Activated T-helper 2 cell treated with anti-CD3 and anti-CD28 coated beads, Interferon-gamma antibody, Interleukin-2, Interleukin-4, amounts not matched to agents 10 μg/mL and 5 μg/mL and 100 μg/mL, durations not matched to agents 14 hours and 24 hours and 36 hours (primary cell): ENCODE results near the gene FDXR. TPM values are rescaled to one million over a fixed set of nuclear protein-coding genes. Genes with fewer than 3 reads are reported as not detected.
A peak's percentile ranks its signal among the peaks of the same experiment; 100 is the strongest.
"Not testable (repeated sequence)": the region's sequence is repeated elsewhere in the genome, so short reads cannot be mapped to it uniquely, and the experiment has no call there.

Source experiments
- DNase-seq: peaks from one replicate; pipeline ENCODE4 v3.0.0; 2021; ENCODE audit warnings: low spot score
- H3K27ac Mint-ChIP-seq: one replicate; pipeline ENCODE4 v1.8.0; 2021; ENCODE audit warnings: mixed read lengths
- H3K27me3 Mint-ChIP-seq: one replicate; pipeline ENCODE4 v1.8.0; 2021; ENCODE audit warnings: low read depth, mixed read lengths
- H3K36me3 Mint-ChIP-seq: one replicate; pipeline ENCODE4 v1.8.0; 2021; ENCODE audit warnings: low read depth, mixed read lengths
- H3K4me1 Mint-ChIP-seq: one replicate; pipeline ENCODE4 v1.8.0; 2021; ENCODE audit warnings: low read depth, mixed read lengths
- H3K4me3 Mint-ChIP-seq: one replicate; pipeline ENCODE4 v1.8.0; 2021; ENCODE audit warnings: low read depth, mild to moderate bottlenecking, moderate library complexity, mixed read lengths
- H3K9me3 Mint-ChIP-seq: one replicate; pipeline ENCODE4 v1.8.0; 2021; ENCODE audit warnings: mixed read lengths
- intact Hi-C: fragments of 100-400 bp; cut with micrococcal nuclease; formaldehyde crosslinking; loops from one replicate; pipeline ENCODE4 v1.15.1; 2023
- total RNA-seq: library from RNA; stranded (reverse); gene quantifications from 2 replicates; pipeline ENCODE4 v1.2.3, GENCODE V29; 2022

Gene FDXR
- total RNA-seq, 1 donor from 2014 or later, result 17.8 TPM

DNA sequence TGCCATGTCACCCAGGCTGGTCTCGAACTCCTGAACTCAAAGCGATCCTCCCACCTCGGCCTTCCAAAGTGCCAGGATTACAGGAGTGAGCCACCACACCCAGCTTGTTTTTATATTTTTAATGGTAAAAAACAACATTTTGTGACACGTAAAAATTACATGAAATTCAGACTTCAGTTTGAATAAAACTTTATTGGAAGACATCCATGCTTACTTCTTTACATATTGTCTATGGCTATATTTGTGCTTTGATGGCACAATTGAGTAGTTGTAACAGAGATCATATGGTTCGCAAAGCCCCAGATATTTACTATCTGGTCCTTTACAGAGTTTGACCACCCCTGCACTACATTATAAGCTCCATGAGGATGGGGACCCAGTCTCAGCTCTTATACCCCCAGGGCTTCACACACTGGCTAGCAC is 1.8 kb upstream of the FDXR start:
- Mint-ChIP-seq H3K4me3 (no peak overlapping the region), H3K27me3 (peaks cover 3% of the 10 kb centered on the region), H3K36me3 (peaks cover 4% of the 10 kb centered on the region), H3K9me3 (no peaks in the 10 kb centered on the region), H3K27ac (no peak overlapping the region), H3K4me1 (peaks cover 17% of the 10 kb centered on the region)
- DNase-seq, result no peak
- intact Hi-C loops, result loop anchor here (10.0 kb wide), 1 partner anchor 1640 kb away; a partner anchor contains a TSS

DNA sequence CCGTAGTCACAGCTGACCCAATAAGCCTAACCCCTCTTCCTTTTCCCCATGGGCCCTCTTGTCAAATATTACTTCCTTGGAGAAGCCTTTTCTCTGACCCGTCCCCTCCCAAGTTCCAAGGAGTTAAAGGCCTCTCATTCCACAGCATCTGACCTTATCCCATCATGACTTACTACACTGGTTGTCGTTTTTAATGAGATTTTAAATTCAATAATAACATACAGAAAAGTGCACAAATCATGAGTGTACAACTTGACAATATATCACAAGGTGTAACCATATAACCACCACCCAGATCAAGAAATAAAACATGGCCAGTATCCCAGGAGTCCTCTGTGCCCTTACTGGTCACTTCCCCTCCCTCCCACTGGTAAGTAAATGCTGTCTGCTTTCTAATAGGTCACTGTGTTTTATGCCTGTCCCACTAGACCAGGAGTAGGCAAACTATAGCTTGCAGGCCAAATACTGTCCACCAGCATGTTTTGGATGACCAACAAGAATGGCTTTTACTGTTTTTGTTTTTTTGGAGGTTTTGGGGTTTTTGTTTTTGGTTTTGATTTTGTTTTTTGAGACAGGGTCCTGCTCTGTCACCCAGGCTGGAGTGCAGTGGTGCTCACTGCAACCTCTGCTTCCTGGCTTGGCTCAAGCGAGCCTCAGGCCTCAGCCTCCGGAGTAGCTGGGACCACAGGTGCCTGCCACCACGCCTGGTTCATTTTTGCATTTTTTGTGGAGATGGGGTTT is 1.2 kb upstream of the FDXR start:
- H3K27ac Mint-ChIP-seq, result peak overlapping the region; percentile 73
- intact Hi-C loops, result loop anchor here (1.0 to 10.0 kb wide), 2 partner anchors 22 to 1639 kb away; a partner anchor contains a TSS
- H3K9me3 Mint-ChIP-seq, result no peaks in the 10 kb centered on the region
- peaks cover 17% of the 10 kb centered on the region for H3K4me1 Mint-ChIP-seq
- peak overlapping the region; percentile 85 for H3K4me3 Mint-ChIP-seq
- no peak for DNase-seq
- peaks cover 2% of the 10 kb centered on the region for H3K27me3 Mint-ChIP-seq
- H3K36me3 Mint-ChIP-seq, result peaks cover 4% of the 10 kb centered on the region

DNA sequence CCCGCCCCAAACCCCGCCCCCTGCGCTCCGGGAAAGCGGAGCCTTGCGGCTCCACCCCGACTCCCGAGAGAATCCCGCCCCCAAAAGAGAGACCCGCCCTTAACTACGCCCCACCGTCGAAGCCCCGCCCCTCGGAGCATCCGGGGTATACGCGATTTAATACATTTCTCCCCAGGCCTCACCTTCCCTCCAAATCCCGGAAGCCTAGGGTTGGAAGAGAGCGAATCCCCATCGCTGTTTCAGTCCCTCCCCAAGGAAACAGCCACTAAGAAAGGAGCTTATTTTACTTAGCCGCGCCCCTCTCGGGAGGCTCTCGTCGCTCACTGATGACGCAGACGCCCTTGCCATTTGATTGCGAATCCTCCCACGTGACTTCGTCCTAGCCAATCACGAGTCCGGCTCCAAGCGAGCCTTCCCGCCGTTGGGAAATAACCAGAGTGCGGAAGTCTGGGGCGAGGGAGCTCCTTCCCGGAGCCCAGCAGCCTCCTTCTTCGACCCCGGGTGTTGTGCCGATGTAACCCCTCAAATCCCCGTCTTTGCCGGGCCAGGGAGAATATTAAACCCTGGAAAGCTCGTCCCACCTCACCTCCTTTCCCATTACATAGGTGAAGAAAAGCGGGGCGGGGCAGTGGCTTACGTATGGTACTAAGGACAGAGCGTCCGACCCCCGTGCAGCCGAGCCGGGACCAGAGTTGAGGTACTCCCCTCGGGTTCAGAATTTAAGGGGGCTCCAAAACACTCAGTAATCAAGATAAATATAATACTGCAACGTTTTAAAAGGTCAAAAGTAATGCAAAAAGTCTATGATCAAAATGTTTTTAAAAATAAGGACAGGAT is 461 bp upstream of the FDXR start:
- H3K9me3 Mint-ChIP-seq, result no peaks in the 10 kb centered on the region

DNA sequence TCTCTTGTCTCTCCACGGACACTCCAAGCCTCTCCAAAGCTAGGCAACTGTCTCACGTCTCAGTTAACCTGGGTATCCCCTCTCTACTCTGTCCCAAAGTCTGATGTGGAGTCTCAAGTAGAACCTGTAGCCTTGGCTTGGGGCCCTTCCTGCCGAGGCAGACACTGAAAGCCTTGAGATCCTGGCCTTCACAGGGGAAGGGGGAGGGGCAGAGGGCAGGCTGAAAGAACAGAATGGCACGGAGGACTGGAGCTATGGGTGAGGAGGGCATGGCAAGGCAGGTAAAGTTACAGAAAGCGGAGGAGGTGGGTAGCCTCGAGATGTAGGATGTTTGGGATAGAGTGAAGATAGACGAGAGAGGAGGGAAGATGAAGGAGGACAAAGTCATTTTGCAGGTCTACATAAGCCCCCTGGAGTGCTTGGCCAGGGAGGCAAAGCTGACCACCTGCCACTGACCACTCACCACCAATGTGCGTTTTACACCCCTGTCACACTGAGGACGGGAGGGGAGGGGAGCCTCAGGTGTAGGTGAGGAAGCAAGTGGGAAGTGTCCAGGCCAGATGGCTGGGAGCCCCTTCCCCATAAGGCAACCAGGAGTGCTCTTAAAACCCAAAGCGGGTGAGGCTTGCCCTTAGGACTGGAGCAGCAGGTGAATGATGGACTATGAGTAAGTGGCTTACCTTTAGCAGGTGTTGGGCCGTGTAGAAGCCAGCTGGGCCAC is 1.3 kb downstream of the FDXR start:
- Mint-ChIP-seq H3K27ac (no peak overlapping the region), H3K36me3 (peaks cover 4% of the 10 kb centered on the region), H3K4me1 (peaks cover 17% of the 10 kb centered on the region), H3K27me3 (no peaks in the 10 kb centered on the region), H3K4me3 (peak overlapping the region; percentile 85), H3K9me3 (no peaks in the 10 kb centered on the region)
- intact Hi-C loops, result loop anchor here (10.0 kb wide), 1 partner anchor 1637 kb away; a partner anchor contains a TSS
- no peak for DNase-seq

More for the DNA sequence above, 461 bp upstream of the FDXR start:
- H3K27ac Mint-ChIP-seq, result peak overlapping the region; percentile 73
- peaks cover 4% of the 10 kb centered on the region for H3K36me3 Mint-ChIP-seq
- peaks cover 17% of the 10 kb centered on the region for H3K4me1 Mint-ChIP-seq
- peaks cover 2% of the 10 kb centered on the region for H3K27me3 Mint-ChIP-seq
- peak; percentile 97 for DNase-seq
- intact Hi-C loops, result loop anchor here (1.0 to 10.0 kb wide), 2 partner anchors 21 to 1638 kb away; a partner anchor contains a TSS
- H3K4me3 Mint-ChIP-seq, result peak overlapping the region; percentile 85

DNA sequence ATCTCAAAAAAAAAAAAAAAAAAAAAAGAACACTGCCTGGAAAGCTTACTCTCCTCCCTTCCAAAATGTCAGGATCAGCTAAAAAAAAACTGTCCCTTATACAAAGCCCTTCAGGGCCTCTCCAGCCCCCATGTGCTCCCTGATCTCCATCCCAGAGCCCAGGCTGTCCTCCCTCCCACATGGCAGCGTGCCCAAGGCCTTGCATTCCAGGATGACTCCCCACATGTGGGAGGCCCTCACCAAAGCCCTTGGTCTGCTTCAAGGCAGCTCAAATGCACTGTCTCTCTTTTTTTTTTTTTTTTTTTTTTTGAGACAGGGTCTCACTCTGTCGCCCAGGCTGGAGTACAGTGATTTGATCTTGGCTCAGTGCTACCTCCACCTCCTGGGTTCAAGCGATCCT is 2.3 kb downstream of the FDXR start:
- intact Hi-C loops, result loop anchor here (10.0 kb wide), 1 partner anchor 1636 kb away; a partner anchor contains a TSS
- Mint-ChIP-seq H3K9me3 (no peaks in the 10 kb centered on the region), H3K27me3 (no peaks in the 10 kb centered on the region), H3K27ac (no peak overlapping the region), H3K36me3 (peaks cover 4% of the 10 kb centered on the region), H3K4me1 (peaks cover 17% of the 10 kb centered on the region), H3K4me3 (no peak overlapping the region)
- no peak for DNase-seq

DNA sequence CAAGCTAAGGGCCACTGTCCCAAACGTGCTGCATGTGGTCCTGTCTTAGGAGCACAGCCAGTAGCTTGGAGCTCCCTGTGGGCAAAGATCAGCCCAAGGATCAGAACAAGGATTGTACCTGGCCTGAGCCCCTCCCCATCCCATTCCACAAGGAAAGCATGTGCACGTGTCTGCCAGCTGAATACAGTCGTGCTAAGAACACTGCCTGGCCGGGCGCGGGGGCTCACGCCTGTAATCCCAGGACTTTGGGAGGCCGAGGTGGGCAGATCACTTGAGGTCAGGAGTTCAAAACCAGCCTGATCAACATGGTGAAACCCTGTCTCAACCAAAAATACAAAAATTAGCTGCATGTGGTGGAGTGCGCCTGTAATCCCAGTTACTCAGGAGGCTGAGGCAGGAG is 2.8 kb downstream of the FDXR start:
- intact Hi-C loops, result loop anchor here (10.0 kb wide), 1 partner anchor 1635 kb away; a partner anchor contains a TSS
- not testable (repeated sequence) for H3K9me3 Mint-ChIP-seq
- peaks cover 17% of the 10 kb centered on the region for H3K4me1 Mint-ChIP-seq

DNA sequence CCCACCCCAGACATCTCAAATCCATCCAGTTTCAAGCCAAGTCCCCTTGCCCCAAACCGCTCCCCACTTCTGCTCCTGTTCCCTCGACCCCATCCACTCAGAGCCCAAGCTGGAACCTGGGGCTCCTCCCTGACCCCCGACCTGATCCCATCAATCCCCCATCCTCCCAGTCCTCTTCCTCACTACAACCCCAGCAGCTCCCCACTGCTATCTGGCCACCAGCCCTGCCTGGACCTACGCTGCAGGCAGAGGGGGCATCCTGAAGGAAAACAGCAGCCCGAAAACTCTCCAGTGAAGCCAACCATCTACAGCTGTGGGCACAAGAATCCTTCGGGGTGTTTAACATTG is 3.9 kb downstream of the FDXR start:
- Mint-ChIP-seq H3K27ac (no peak overlapping the region), H3K27me3 (no peaks in the 10 kb centered on the region), H3K36me3 (peaks cover 12% of the 10 kb centered on the region), H3K4me3 (no peak overlapping the region), H3K9me3 (no peaks in the 10 kb centered on the region), H3K4me1 (peaks cover 14% of the 10 kb centered on the region)
- intact Hi-C loops, result no loop called here
- no peak for DNase-seq

More for the DNA sequence above, 2.8 kb downstream of the FDXR start:
- not testable (repeated sequence) for H3K27me3 Mint-ChIP-seq, H3K36me3 Mint-ChIP-seq, H3K4me3 Mint-ChIP-seq, H3K27ac Mint-ChIP-seq, DNase-seq

DNA sequence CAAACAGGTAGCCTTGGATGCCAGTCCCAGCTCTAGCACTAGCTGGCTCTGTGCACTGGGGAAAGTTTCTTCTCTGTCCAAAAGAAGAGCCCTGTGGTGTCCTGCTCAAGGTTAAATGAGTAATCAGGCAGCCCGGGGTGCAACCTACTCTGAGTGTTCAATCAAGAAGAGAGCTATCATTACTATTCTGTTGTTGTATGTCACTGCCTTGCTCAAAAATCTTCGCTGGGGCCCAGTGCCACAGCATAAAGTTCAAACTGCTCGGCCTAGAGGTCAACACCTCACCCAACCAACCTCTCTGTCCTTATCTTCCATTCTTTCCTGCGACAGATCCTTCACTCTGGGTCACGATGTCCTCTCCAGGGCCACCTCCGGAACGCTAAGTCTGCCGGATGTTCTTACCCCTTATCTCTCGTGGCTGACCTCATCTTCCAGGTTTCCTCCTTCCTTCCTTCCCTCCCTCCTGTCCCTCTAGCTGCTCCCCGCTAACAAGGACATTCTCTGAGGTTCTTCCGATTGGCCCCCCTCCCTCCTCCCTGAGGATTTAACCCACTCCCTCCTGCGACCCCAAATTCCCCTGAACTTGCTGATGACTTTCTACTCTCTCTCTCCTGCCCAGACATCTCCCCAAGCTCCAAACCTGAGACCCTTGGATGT is 4.4 kb downstream of the FDXR start:
- H3K9me3 Mint-ChIP-seq, result no peaks in the 10 kb centered on the region
- H3K27me3 Mint-ChIP-seq, result no peaks in the 10 kb centered on the region
- H3K27ac Mint-ChIP-seq, result no peak overlapping the region
- H3K4me1 Mint-ChIP-seq, result peaks cover 11% of the 10 kb centered on the region
- H3K36me3 Mint-ChIP-seq, result peaks cover 14% of the 10 kb centered on the region
- H3K4me3 Mint-ChIP-seq, result no peak overlapping the region
- intact Hi-C loops, result no loop called here
- no peak for DNase-seq

DNA sequence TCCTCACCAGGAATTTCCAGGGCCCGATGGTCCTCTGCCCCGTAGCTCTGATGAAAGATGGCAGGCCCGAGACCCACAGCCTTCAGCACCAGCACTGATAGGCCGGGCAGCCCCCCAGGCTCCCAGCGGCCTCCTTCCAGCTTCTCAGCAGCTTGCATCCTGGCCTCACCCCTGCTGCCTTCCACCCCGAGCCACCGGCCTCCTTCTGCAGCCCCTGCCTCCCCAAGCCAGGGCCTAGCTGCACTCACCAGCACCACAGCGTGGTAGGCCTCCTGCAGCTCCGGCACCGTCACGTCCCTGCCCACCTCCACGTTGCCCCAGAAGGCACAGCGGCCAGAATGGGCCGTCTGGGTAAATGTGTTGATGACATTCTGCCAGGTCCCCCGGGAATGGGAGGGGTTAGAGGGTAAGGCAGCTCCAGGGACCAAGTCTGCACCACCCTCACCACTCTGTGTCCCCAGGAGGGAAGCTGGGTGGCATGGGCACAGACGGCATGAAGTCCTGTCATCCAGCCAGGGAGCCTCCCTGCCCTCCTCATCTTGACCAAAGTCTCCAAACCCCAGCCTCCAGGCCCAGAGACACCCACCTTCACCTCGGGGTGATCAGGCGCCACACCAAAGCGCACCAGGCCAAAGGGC is 6.5 kb downstream of the FDXR start:
- peaks cover 14% of the 10 kb centered on the region for H3K36me3 Mint-ChIP-seq
- H3K27ac Mint-ChIP-seq, result no peak overlapping the region
- H3K4me1 Mint-ChIP-seq, result peaks cover 3% of the 10 kb centered on the region
- no peak overlapping the region for H3K4me3 Mint-ChIP-seq
- H3K9me3 Mint-ChIP-seq, result no peaks in the 10 kb centered on the region
- peaks cover 7% of the 10 kb centered on the region for H3K27me3 Mint-ChIP-seq
- intact Hi-C loops, result no loop called here
- DNase-seq, result no peak

DNA sequence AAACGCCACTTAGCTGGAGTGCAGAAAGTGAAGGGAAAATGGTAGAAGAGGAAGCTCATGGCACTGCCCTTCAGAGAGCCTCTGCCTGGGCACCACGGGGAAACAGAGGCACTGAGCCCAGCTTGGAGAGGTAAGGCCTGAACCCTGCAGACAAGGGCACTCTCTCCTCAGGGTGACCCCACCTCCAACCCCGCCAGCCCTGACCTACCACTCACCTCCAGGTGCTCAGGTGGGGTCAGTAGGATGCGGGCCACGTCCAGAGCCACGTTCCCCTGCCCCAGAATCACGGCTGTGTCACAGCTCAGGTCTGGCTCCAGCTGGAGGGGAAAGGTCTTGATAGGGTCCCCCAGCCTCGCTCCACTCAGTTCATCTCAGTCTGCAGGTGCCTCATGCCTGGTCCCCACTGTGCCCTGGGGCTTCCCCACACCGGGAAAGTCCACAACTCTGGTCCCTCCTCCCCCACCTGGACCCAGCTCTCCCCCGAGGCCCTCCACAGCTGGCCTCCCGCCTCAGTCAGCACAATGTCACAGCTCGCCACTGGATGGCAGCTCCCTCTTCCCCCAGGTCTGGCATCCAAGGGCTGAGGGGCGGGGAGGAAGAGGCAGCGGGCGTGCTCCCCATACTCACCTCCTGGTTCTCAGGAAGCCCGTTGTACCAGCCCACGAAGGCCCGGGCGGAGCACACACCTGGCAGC is 7.1 kb downstream of the FDXR start:
- Mint-ChIP-seq H3K9me3 (no peaks in the 10 kb centered on the region), H3K4me1 (peaks cover 2% of the 10 kb centered on the region), H3K36me3 (peaks cover 12% of the 10 kb centered on the region), H3K4me3 (no peak overlapping the region), H3K27ac (no peak overlapping the region), H3K27me3 (peaks cover 9% of the 10 kb centered on the region)
- no peak for DNase-seq
- intact Hi-C loops, result loop anchor here (2.0 kb wide), 2 partner anchors 121 to 209 kb away; no protein-coding TSS in a partner anchor

DNA sequence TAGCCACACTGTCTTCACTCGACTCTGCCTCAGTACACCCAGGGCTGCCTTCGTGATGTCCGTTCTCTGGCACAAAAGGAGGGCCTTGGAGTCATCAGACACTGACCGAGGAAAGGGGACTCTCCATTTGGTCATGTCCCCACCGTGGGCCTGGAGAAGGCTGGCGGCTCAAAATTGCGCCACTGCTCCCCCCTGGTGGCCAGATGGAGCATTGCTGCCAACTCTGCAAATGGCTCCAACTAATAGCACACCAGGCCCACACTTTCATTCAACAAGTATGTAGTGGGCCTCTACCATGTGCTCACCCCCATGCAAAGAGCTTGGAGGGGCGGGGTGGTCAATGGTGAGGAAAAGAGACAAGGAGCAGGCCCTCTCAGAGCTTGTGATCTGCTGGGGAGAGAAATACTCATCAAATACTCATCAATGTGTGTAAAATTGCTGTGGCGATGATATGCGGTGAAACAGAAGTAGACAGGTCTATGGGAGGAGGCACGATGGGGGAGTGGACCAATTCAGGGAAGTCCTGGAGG is 7.9 kb downstream of the FDXR start:
- no peak overlapping the region for H3K27ac Mint-ChIP-seq
- no peak overlapping the region for H3K4me3 Mint-ChIP-seq
- H3K9me3 Mint-ChIP-seq, result no peaks in the 10 kb centered on the region
- peaks cover 12% of the 10 kb centered on the region for H3K36me3 Mint-ChIP-seq
- peak; percentile 61 for DNase-seq
- H3K4me1 Mint-ChIP-seq, result peaks cover 3% of the 10 kb centered on the region
- intact Hi-C loops, result loop anchor here (2.0 kb wide), 2 partner anchors 120 to 208 kb away; no protein-coding TSS in a partner anchor
- H3K27me3 Mint-ChIP-seq, result peaks cover 11% of the 10 kb centered on the region
